Fibroblast of lung (primary cell): ENCODE data around the gene MMP11.

Experiments used
- EZH2 ChIP-seq: IDR thresholded peaks from 2 replicates; pipeline ENCODE4 v1.5.1; 2012; ENCODE audit warnings: low read length, control low read depth, mild to moderate bottlenecking; ENCODE audit errors: missing control alignments
- TF ChIP-seq, protein P1 (sequence below), 2 donors: IDR thresholded peaks in 1 of 2; conservative IDR thresholded peaks in 1 of 2; 1 replicate in 1 of 2; 2 replicates in 1 of 2; pipeline ENCODE4 v1.5.1; 2011 to 2012; ENCODE audit warnings: low read length in 2 of 2, control low read depth in 1 of 2, inconsistent platforms in 1 of 2, low read depth in 1 of 2, mild to moderate bottlenecking in 1 of 2

DNA sequence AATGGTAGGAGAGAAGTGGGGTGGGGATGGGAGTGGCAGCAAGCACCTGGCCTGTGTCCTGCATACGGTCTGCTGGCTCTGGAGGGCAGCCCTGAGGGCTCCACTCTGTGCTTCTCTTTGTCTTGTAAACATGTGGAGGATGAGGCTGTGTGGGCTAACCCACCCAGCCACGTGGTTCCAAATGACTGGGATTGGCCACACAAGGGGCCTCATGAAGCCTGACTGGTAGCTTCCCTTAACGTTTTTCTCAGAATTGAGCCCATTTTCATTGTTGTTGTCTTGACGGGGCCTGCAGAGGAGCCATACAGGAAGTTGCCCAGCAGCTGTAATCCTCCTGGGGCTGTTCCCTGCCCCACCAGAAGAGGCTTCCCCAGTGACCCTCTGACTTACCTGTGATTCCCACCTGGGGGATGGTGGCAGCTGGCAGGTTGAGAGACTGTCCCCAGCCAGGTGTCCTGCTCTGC, 48.1 kb downstream of the MMP11 start:
- TF ChIP-seq, protein P1, sequence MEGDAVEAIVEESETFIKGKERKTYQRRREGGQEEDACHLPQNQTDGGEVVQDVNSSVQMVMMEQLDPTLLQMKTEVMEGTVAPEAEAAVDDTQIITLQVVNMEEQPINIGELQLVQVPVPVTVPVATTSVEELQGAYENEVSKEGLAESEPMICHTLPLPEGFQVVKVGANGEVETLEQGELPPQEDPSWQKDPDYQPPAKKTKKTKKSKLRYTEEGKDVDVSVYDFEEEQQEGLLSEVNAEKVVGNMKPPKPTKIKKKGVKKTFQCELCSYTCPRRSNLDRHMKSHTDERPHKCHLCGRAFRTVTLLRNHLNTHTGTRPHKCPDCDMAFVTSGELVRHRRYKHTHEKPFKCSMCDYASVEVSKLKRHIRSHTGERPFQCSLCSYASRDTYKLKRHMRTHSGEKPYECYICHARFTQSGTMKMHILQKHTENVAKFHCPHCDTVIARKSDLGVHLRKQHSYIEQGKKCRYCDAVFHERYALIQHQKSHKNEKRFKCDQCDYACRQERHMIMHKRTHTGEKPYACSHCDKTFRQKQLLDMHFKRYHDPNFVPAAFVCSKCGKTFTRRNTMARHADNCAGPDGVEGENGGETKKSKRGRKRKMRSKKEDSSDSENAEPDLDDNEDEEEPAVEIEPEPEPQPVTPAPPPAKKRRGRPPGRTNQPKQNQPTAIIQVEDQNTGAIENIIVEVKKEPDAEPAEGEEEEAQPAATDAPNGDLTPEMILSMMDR (conservative IDR thresholded peaks at IDR 0.05 in 1 of 2, IDR thresholded peaks at IDR 0.05 in 1 of 2; ENCODE audit: low read depth in 1 of 2, low read length in 2 of 2) = no peak
- TF ChIP-seq EZH2 = no peak
